Measurements from ENCODE around the gene PMF1.

PMF1 gene

DNA sequence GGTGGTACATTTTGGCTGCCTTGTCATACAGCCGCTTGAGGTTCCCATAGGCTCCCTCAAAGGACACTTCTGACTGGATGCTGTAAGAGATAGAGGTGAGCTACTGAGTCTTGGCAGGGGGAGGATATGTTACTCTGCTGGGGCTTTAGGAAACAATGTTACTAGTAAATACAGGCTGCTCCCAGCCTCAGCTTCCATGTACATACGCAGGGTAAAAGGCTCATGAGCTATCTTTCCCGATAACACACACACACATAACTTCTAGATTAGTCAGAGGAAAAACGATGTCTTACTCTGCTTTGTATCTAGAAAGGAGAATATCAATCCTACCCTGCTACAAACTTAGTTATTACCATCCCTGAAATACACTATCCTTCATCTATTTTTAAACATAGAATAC lies 55.5 kb downstream of the PMF1 start:
- DNase-seq (ENCODE audit: low spot score) = no peak

DNA sequence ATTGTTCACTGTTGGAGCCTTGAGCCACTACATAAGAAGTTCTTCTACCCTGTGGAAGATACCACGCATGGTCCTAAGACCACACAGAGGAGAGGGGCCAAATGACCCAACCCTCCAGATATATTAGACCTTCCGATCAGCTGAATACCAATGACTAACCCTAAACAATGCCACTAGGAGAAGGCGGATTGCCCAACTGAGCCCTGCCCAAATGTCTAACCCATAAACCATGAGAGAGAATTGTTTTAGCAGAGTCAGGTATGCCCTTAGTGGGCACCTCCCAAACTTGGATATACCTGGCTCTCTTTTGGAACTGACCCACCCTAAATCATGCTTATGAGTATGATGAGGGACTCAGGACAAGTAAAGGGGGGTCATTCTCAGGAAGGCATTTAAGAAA lies 57.5 kb downstream of the PMF1 start:
- DNase-seq (ENCODE audit: low spot score) = no peak

DNA sequence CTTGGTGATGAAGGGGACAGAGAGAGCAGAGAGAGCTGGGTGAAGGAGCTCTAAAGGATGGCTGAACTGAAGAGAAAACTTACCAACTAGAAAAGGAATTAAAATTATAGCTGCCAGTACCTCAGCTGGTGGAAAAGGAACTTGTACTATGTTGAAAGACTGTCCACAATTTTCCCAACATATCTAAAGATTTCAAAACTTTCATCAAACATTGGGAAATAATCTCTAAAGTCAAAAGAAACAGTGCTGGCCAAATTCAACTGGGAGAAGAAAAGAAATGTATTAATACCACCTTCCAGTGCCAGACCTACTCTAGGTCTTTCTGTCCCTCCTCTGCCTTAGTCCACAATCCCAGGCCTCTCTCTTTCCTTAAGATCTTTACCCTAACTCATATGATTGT lies 63.7 kb downstream of the PMF1 start:
- no peak for DNase-seq (ENCODE audit: low spot score)

DNA sequence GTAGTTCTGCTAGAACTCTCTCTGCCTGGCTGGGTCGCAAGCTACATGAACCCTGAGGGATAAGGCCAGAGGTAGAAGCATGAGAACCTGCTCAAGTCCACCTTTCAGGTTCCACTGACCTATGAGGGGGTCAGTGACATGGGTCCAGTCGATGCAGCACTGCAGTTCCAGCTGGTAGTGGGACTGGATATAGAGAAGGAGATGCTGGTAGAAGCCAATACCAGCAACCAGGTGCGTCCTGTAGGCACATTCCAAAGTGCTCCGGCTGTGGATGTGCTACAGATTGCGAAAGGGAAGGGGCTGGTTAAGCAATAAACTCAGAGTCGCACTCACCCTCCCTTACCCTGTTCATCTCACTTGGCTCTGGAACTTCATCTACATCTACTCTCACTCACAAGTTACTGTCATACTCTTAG lies 64.2 kb downstream of the PMF1 start:
- DNase-seq (ENCODE audit: low spot score) = no peak

DNA sequence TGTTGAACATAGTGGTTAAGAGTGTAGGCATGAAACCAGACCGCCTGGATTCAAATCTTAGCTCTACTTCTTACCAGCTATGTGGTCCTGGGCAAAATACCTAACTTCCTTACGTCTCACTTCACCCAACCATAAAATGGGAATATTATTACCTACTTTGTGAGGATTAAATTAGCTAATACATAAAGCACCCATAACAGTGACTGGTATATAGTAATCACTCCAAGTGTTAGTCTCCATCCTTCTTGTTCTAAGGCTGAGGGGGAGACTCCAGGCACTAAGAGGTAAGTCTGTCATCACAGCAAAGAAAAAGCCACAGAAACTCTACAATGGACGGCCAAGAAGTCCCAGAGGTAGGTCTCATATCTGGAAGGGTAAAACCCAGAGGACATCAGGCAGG lies 67.0 kb downstream of the PMF1 start:
- no peak for DNase-seq (ENCODE audit: low spot score)

DNA sequence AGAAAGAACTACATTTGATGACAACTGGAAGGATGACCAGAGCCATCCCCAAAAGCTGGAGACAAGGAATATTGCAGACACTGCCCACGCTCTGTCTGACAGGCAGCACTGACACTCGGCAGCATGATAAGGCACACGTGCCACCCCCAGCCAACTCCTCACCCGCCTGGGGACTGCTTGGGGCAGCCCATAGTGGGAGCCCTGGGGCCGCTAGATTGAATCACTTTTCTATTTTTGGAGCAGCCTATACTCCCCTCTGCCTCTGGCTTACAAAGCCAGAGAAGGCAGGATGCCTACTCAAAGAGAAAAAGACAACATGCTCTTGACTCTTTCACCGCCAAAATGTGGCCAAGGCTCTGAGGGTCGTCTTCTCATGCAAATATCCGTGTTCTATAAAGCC lies 68.5 kb downstream of the PMF1 start:
- no peak for DNase-seq (ENCODE audit: low spot score)

DNA sequence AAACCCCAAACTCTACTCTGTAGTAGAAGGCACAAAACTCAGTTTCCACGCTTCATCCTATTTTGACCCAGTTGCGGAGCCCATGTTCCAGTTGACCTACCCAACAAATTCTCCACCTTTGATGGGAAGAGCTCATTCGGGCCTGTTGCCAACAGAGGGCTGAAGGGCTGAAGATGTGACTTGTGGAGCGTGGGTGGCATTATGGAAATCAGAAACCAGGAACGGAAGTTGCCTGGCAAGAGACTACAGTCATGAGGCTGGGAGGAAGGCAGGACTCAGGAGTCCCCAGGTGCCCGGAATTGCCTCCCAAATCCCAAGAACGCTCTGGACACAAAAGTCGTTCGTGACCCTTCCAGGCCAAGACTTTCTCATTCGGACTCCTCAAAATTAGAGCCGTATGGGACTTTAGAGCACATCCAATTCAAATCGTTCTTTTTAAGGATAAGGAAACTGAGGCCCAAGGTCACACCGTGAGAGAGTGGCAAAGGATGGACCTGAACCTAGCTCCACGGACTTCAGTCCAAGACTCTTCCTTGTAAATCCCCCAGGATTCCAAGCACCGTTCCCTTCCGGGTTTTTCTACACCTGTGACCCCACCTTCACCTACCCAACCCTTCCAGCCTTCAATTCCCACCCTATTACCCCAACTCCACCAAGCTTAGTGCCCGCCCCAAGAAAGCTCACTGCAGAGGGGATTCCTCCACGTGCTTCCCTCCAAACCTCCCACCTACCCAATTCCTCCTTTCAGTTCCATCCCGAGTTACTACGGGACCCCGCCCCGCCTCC lies 69.1 kb downstream of the PMF1 start:
- no peak for DNase-seq (ENCODE audit: low spot score)

DNA sequence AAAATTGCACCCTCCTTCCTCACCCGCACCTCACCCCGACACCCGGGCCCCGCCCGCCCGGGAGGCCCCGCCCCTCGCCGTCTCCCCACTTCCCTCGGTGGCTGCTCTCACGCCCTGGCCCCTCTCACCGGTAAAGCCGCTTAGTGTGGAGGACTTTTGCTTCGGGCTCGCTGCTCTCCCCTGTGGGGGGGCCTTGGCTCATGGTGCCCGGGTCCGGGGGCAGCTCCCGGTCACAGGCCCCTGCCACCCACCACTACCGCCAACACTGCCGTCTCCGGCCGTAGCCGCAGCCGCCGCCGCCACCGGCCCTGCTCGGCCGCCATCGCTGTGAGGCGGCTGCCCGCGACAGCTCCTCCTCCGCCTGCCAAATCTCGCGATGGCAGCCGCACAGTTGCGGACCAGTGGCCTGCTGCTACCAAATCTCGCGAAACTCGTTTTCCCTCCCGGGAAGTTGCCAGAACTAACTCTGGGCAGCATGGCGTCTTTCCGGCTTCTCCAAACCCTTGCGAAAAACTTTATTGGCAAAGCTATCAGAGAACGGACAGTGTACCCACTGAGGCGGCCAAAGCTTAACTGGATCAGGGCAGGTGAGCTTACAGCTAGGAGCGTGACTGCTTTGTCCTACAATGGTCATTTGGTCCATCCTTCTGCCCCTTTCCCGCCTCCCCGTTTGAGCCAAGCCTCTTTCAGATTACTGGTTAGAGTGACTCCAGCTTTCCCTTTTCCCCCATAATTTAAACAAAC lies 69.8 kb downstream of the PMF1 start, which contains the start of gene SMG5:
SMG5 (minus strand) TSS at position 347 of the 744 bp plus-strand sequence; CDS start at position 202, 145 bp downstream.
- DNase-seq (ENCODE audit: low spot score) = peak; percentile 97

DNA sequence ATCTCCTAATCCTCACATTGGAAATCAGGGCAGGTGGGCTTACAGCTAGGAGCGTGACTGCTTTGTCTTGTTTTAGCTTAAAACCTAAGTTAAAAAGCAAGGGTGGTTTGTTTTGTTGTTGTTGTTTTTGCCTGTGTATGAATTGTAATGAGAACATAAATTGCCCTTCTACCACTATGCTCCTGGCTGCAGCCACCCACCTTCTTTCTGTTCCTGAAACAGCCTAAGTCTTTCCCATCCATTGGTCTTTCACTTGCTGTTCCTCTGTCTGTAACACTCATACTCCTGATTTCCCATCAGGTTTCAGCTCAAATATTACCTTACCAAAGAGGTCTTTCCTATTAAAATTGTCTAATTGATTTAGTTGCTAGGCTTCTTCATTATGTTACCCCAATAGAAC lies 70.7 kb downstream of the PMF1 start:
- DNase-seq (ENCODE audit: low spot score) = no peak

DNA sequence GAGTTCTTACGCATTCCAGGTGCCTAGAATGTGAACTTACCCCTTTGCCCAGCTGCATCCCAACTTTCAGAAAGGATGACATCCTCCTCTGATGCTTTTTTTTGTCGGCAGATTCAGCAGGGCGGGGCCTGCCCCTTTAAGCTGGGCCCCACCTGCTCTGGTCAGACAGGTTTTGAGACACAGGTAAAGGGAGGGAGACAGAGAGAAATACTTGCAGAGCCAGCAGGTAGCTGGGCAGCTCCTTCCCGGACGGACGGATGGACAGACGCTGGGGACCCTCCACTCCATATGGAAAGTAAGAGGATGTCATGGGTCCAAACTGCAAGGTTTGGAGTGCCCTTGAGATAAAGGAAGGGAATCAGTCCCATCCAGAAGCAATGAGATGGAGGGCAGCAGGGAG lies 71.3 kb downstream of the PMF1 start, which contains the start of gene TMEM79:
TMEM79 (plus strand) TSS at position 214 of the 400 bp plus-strand sequence. CDS start 902 bp downstream, outside the sequence.
- no peak for DNase-seq (ENCODE audit: low spot score)

DNA sequence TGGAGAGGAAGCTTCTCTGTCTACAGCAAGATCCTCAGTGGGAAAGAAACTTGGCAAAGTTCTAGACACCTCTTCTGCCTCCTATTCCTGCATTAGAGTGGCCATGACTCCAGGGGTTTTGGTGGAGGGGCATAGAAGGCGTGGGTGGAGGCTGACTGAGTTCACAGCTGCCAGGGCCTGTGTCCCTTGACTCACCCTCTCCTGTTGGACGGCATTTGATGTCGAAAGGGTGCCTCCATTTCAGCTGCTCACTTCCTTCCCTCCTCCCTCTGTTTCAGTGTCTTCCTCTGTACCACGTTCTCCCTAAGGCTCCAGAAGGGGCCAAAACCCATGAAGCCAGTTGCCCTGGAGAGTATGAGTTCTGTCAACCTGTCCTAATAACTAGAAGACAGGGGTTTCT lies 72.0 kb downstream of the PMF1 start:
- DNase-seq (ENCODE audit: low spot score) = no peak

DNA sequence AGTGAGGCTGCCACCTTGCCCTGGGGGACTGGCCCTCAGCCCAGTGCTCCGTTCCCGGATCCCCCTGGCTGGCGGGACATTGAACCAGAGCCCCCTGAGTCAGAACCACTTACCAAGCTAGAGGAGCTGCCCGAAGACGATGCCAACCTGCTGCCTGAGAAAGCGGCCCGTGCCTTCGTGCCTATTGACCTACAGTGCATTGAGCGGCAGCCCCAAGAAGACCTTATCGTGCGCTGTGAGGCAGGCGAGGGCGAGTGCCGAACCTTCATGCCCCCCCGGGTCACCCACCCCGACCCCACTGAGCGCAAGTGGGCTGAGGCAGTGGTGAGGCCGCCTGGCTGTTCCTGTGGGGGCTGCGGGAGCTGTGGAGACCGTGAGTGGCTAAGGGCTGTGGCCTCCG lies 72.6 kb downstream of the PMF1 start:
- no peak for DNase-seq (ENCODE audit: low spot score)

DNA sequence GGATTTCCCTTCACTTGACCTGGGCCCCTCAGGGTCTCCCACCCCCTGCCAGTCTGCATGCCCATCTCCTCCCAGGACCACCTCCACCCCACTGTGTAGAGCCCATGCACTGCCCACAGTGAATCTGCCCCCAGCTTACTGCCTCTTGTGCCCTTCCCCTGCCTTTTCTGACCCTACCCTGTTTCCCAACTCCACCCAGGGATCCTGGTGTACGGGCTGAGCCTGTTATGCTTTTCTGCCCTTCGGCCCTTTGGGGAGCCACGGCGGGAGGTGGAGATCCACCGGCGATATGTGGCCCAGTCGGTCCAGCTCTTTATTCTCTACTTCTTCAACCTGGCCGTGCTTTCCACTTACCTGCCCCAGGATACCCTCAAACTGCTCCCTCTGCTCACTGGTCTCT lies 73.3 kb downstream of the PMF1 start:
- DNase-seq (ENCODE audit: low spot score) = no peak

All from pons (tissue), 1 donor.